Ectodermal cell (in vitro differentiated cells): ENCODE measurements around the gene TSEN2.

Experiments used
- H3K27ac ChIP-seq: 2 replicates; pipeline ENCODE4 v1.7.0; 2013; ENCODE audit warnings: mild to moderate bottlenecking, low read depth, low read length; ENCODE audit not compliant: insufficient read depth, poor library complexity, severe bottlenecking
- H3K27me3 ChIP-seq: 2 replicates; pipeline ENCODE4 v1.7.0; 2013; ENCODE audit warnings: mild to moderate bottlenecking, low read length; ENCODE audit not compliant: insufficient read depth, control insufficient read depth, poor library complexity, severe bottlenecking
- H3K36me3 ChIP-seq: one replicate; pipeline ENCODE4 v1.7.0; 2013; ENCODE audit warnings: low read length; ENCODE audit not compliant: control insufficient read depth, insufficient read depth
- H3K4me1 ChIP-seq: one replicate; pipeline ENCODE4 v1.7.0; 2013; ENCODE audit warnings: low read length; ENCODE audit not compliant: control insufficient read depth, insufficient read depth
- H3K4me3 ChIP-seq: 2 replicates; pipeline ENCODE4 v1.7.0; 2013; ENCODE audit warnings: low read depth, low read length, control low read depth; ENCODE audit not compliant: insufficient read depth
- H3K9me3 ChIP-seq: 2 replicates; pipeline ENCODE4 v1.7.0; 2013; ENCODE audit warnings: mild to moderate bottlenecking, low read length, moderate library complexity; ENCODE audit not compliant: control insufficient read depth
- WGBS, 2 experiments: methylation state at CpG; one replicate each; pipeline ENCODE4 v1.1.7; 2013; ENCODE audit warnings: missing lambda C conversion rate in 2 of 2; 5-methylcytosine and 5-hydroxymethylcytosine counted together

Gene TSEN2

DNA sequence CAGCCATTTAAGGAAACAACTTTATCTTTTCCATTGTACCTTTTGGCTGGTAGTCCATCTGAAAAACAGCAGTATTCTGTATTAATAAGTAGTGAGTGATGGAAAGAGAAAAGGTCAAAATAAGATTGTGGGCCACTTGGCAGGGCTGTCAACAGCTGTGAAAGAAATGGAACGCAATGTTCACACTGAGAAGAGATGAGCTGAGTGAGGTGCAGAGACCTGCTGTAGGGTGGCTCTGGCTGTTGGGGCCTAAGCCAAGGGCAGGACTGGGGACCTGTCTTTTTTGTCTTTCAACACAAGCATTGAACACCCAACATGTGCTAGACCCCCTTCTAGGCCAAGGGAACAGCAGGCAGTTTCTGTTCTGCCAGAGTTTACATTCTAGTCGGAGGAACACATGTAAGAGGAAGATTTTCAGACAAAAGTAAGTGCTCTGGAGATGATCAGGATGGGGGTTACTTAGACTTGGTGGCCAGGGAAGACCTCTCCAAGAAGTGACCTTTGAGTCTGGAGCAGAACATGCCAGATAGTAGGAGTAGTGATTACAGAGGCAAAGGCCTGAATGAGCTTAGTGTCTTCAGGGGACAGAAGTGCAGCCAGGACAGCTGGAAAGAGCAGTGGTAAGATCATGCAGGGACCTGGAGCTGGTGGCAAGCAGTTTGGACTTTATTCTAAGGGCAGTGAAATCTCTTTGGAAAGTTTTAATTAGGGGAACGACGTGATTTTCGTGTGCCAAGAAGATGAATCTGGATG is 29.6 kb downstream of the TSEN2 start:
- peaks cover 3% of the 10 kb centered on the region for H3K36me3 ChIP-seq
- no peak overlapping the region for H3K4me3 ChIP-seq
- WGBS, 2 experiments = 93 to 97% methylated on average over 5 of the region's 5 CpGs
- H3K9me3 ChIP-seq = no peaks in the 10 kb centered on the region
- H3K27ac ChIP-seq = no peak overlapping the region
- no peaks in the 10 kb centered on the region for H3K4me1 ChIP-seq
- no peaks in the 10 kb centered on the region for H3K27me3 ChIP-seq

DNA sequence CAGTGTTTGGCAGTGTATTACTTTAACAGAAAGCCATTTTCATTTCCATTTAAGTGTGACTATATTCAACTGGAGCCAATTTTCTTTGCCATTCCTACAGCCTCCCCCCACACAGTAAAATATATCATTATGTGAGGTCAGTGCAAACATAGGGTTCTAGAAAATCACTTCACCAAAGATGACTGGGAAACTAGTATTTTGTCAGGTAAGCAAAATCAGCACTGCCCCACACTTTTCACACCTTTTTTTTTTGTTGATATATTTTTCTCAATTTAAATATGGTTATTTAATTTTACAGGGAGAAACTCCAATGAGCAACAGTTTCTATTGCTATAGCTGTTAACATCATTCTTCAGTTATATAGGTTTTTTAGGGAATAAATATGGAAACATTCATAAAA is 31.4 kb downstream of the TSEN2 start:
- no peaks in the 10 kb centered on the region for H3K4me1 ChIP-seq
- H3K9me3 ChIP-seq = no peaks in the 10 kb centered on the region
- H3K36me3 ChIP-seq = peaks cover 4% of the 10 kb centered on the region
- H3K27me3 ChIP-seq = no peaks in the 10 kb centered on the region
- H3K27ac ChIP-seq = no peak overlapping the region
- no peak overlapping the region for H3K4me3 ChIP-seq

DNA sequence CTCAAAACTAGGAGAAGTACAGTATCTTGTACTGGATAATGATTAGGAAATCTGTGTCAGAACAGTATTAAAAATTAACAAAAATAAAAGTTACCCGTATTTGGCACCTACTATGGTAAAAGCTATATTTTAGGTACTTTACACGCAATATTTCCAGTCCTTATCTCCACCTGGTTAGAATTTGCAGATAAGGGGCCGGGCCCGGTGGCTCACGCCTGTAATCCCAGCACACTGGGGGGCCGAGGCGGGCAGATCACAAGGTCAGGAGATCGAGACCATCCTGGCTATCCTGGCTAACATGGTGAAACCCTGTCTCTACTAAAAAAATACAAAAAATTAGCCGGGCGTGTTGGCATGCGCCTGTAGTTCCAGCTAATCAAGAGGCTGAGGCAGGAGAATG is 32.6 kb downstream of the TSEN2 start:
- Histone ChIP-seq H3K36me3 (peaks cover 12% of the 10 kb centered on the region), H3K9me3 (no peaks in the 10 kb centered on the region), H3K27ac (no peak overlapping the region), H3K4me1 (no peaks in the 10 kb centered on the region), H3K4me3 (no peak overlapping the region), H3K27me3 (no peaks in the 10 kb centered on the region)
- WGBS, 2 experiments = 90 to 95% methylated on average over 11 of the region's 11 CpGs

DNA sequence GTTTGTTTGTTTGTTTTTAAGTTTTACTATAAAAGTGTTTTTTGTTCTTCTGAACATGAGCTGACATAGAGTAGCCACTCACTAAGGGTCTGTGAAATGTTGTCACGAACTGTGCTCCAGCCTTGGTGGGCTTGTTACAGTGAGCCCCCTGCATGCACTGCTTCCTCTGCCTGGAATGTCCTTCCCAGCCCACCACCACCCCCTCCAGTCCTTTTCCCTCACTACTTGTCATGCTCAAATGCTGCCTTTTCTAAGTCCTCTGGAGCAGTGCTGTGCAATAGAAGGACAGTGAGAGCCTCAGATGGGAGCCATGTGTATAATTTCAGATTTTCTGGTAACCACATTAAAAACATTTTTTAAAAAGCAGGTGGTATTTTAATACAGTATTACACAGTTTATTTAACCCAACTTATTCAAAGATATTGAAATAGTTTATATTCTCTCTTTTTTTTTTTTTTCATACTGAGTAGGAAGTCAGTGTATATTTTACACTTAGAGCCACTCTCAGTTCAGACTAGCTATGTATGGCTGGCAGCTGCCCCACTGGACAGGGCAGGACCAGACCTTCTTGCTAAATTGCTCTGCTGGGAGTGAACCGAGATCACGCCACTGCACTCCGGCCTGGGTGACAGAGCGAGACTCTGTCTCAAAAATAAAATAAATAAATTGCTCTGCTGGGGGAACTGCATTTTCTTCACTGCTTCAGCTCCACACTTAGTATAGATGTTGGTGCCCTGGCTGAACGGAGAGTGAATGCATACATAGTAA is 34.2 kb downstream of the TSEN2 start:
- Histone ChIP-seq H3K4me1 (no peaks in the 10 kb centered on the region), H3K27ac (no peak overlapping the region), H3K9me3 (no peaks in the 10 kb centered on the region), H3K36me3 (peaks cover 12% of the 10 kb centered on the region), H3K27me3 (no peaks in the 10 kb centered on the region), H3K4me3 (no peak overlapping the region)
- WGBS, 2 experiments = 90 to 93% methylated on average over 6 of the region's 6 CpGs

DNA sequence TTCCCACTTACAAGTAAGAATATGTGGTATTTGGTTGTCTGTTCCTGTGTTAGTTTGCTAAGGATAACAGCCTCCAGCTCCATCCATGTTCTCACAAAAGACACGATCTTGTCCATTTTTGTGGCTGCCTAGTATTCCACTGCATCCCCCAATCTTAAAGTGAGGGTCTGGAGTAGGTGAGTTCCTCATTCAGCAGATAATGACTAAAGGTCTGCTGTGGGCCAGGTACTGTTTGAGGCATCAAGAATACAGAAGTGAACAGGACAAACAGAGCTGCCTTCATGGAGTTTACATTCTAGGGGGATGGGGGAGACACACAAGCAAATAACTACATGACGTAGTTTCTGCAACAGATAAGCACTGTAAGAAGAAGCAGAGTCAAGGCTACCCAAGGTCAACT is 36.7 kb downstream of the TSEN2 start:
- H3K27me3 ChIP-seq = no peaks in the 10 kb centered on the region
- H3K4me1 ChIP-seq = no peaks in the 10 kb centered on the region
- H3K36me3 ChIP-seq = peaks cover 12% of the 10 kb centered on the region
- 92 to 96% methylated on average over 2 of the region's 2 CpGs for WGBS, 2 experiments
- H3K9me3 ChIP-seq = no peaks in the 10 kb centered on the region
- no peak overlapping the region for H3K4me3 ChIP-seq
- H3K27ac ChIP-seq = no peak overlapping the region

DNA sequence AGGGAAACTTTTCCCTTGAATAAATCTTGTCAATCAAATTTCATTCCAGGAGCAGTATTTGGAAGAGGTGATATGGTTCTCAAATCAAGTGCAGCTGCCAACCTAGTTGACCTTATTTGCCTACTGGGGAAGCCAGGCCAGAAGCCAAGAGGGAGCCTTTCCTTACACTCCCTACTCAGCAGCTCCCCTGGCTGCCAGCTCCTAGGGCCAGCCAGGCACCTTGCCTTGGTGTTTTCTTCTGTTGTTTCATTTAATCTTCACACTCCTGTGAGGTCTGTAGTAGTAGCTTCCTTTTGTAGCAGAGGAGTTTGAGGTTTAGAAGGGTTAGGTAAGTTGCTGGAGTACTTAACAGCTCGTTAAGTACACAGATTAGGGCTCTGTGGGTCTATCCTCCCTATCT is 38.4 kb downstream of the TSEN2 start:
- Histone ChIP-seq H3K27ac (no peak overlapping the region), H3K4me3 (no peak overlapping the region), H3K36me3 (peaks cover 12% of the 10 kb centered on the region), H3K27me3 (no peaks in the 10 kb centered on the region), H3K4me1 (no peaks in the 10 kb centered on the region), H3K9me3 (no peaks in the 10 kb centered on the region)
- WGBS, 2 experiments = 100% methylated on average over 1 of the region's 1 CpG; no CpG with 5 or more reads in 1 of the 2 experiments

DNA sequence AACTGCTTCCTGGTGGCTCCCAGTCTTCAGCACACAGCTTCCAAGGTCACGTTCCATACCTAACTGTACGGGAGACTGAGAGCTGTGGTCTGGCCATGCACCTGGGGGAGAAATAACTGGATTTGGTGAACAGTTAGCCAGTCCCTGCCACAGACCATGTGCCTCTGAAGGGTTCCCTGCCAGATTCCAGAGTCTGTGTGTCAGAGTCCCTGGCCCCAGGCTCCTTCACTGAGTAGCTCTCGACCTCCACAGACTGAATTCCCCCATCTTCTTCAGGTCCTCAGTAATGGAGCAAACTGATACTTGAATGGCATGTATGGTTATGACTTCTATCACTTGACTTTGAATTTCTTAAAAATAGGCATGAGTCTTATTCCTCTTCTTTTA is 43.5 kb downstream of the TSEN2 start:
- H3K27me3 ChIP-seq = no peaks in the 10 kb centered on the region
- no peak overlapping the region for H3K4me3 ChIP-seq
- 92 to 98% methylated on average over 3 of the region's 3 CpGs for whole genome bisulfite sequencing, 2 experiments
- H3K36me3 ChIP-seq = peaks cover 15% of the 10 kb centered on the region
- no peak overlapping the region for H3K27ac ChIP-seq
- H3K4me1 ChIP-seq = no peaks in the 10 kb centered on the region
- no peaks in the 10 kb centered on the region for H3K9me3 ChIP-seq

DNA sequence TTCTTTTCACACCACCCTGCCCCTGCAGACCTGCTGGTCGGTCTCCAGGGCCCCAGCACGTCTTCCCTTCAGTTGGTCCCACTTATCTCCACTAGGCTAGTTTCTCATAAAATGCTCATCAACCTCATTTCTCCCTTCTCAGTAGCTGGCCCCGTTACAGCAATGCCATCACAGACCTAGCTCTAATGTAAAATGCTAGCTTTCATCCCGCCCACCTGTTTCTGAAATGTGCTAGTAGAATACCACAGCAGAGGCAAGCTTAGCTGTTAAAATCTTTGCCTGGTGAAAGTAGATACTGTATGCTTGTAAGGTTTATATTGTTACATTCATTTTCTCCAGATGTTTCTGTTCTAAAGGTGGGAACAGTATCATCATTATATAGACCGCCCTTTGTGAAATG is 47.9 kb downstream of the TSEN2 start:
- 91 to 93% methylated on average over 5 of the region's 5 CpGs for WGBS, 2 experiments
- Histone ChIP-seq H3K36me3 (peaks cover 15% of the 10 kb centered on the region), H3K9me3 (no peaks in the 10 kb centered on the region), H3K4me3 (no peak overlapping the region), H3K27me3 (no peaks in the 10 kb centered on the region), H3K27ac (no peak overlapping the region), H3K4me1 (no peaks in the 10 kb centered on the region)

DNA sequence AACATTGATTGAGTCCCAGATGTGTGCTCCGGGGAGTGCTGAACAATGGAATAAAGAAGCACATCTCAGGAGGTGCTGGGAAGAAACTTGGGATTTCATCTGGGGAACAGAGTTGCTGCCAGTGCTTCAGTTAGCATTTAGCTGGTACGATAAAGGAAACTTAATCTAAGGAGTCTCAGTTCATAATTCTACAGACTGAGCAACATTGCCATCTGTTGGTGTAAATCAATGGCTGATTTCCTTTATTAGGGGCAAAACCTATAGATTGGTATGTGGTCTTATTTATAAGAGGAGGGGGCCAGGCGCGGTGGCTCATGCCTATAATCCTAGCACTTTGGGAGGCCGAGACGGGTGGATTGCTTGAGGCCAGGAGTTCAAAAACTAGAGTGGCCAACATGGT is 52.1 kb downstream of the TSEN2 start:
- no peaks in the 10 kb centered on the region for H3K4me1 ChIP-seq
- no peaks in the 10 kb centered on the region for H3K27me3 ChIP-seq
- no peak overlapping the region for H3K27ac ChIP-seq
- H3K9me3 ChIP-seq = no peaks in the 10 kb centered on the region
- no peak overlapping the region for H3K4me3 ChIP-seq
- peaks cover 10% of the 10 kb centered on the region for H3K36me3 ChIP-seq
- 92 to 93% methylated on average over 6 of the region's 6 CpGs for WGBS, 2 experiments

DNA sequence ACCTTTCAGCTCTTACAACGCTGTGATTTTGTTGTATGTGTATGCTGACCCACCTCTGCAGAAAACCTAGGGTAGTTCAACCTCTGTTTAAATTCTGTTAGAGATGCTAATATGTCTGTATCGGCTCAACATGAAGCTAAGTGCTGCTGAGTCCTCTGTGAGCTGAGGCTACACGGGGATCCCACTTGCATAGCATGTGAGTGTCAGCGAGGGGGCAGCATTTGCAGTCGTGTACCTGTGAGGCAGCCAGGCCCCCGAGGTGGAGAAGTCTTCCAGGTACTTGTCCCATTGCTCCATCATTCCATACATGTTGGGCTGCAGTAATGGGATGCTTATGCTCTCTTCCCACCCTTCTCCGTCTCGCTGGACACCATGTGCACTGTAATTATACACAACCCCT is 57.3 kb downstream of the TSEN2 start:
- 77% methylated on average over 8 of the region's 8 CpGs for WGBS, 2 experiments
- Histone ChIP-seq H3K27ac (no peak overlapping the region), H3K4me3 (no peak overlapping the region), H3K36me3 (peaks cover 4% of the 10 kb centered on the region), H3K9me3 (no peaks in the 10 kb centered on the region), H3K27me3 (no peaks in the 10 kb centered on the region), H3K4me1 (no peaks in the 10 kb centered on the region)
